Uterus (tissue), 2 donors: ENCODE data around the gene ARFRP1.

Source experiments
- CTCF ChIP-seq, 4 experiments: fragments of 200-600 bp in 2 of 4; fragments of 450-650 bp in 2 of 4; sonication (generic) in 2 of 4; IDR thresholded peaks; one replicate each; pipeline ENCODE4 v1.5.1; 2016 to 2019; ENCODE audit warnings: antibody characterized with exemption in 4 of 4, mild to moderate bottlenecking in 2 of 4, moderate library complexity in 1 of 4
- POLR2A ChIP-seq, 2 donors: fragments of 450-650 bp; IDR thresholded peaks; one replicate each; pipeline ENCODE4 v1.6.1; 2016; ENCODE audit warnings: antibody characterized with exemption in 2 of 2, mild to moderate bottlenecking in 1 of 2, moderate library complexity in 1 of 2

DNA sequence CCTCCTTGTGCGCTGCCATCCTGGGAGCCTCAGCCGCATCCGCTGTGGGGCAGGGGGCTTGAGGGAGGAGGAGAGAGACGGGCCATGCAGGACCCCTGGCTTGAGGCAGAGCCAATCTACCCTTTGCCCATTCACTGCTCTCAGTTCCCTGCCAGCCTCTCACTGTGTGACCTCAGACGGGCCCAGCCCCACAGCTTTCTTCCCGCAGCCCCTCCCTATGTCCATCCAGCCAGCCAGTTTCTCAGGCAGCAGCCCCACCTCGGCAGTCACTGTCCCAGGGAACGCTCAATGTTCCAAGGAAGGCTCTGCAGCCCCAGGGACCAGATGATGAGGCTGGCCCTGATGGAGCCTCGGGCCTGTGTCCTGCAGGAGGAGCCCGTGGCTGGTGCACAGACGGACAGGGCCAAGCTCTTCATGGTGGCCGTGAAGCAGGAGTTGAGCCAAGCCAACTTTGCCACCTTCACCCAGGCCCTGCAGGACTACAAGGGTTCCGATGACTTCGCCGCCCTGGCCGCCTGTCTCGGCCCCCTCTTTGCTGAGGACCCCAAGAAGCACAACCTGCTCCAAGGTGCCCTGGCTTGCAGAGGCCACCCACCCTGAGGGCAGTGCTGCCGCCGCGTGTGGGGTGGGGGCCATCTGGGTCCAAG is 15.2 kb downstream of the ARFRP1 start:
- TF ChIP-seq CTCF (IDR thresholded peaks at IDR 0.05), result no peak
- TF ChIP-seq POLR2A (IDR thresholded peaks at IDR 0.05), result no peak
